HG03565 (cell line): Measurements from ENCODE around the gene UBQLN2.
"Not testable (repeated sequence)": the region's sequence is repeated elsewhere in the genome, so short reads cannot be mapped to it uniquely, and the experiment has no call there.

Source experiments
- ATAC-seq: cut with Tn5 transposase; IDR thresholded peaks from one replicate; pipeline ENCODE4 v1.9.1; 2021; ENCODE audit warnings: mild to moderate bottlenecking, moderate library complexity; ENCODE audit not compliant: unreplicated experiment

Gene UBQLN2

GRCh38 chrX:56563231-56564161 is at the start of gene UBQLN2:
Gene UBQLN2, plus strand, starts transcription at chrX:56563627. Its CDS starts 247 bp downstream, at chrX:56563874.
- ATAC-seq: peak; percentile 45

GRCh38 chrX:56519642-56520041 is 43.8 kb upstream of the UBQLN2 start:
- no peak for ATAC-seq

- not testable (repeated sequence) for ATAC-seq
Measured at GRCh38 chrX:56529482-56530007, 33.9 kb upstream of the UBQLN2 start.

- ATAC-seq: no peak
Measured at GRCh38 chrX:56530011-56530410, 33.4 kb upstream of the UBQLN2 start.

- ATAC-seq: no peak
Measured at GRCh38 chrX:56550667-56551066, 12.8 kb upstream of the UBQLN2 start.

- ATAC-seq: no peak
Measured at GRCh38 chrX:56554870-56555269, 8.6 kb upstream of the UBQLN2 start.

GRCh38 chrX:56557376-56557929 is 6.0 kb upstream of the UBQLN2 start:
- ATAC-seq: no peak

GRCh38 chrX:56564164-56564885 is 898 bp downstream of the UBQLN2 start:
- peak; percentile 8 for ATAC-seq

- ATAC-seq: peak; percentile 2
Measured at GRCh38 chrX:56564921-56565840, 1.8 kb downstream of the UBQLN2 start.

- ATAC-seq: no peak
Measured at GRCh38 chrX:56569378-56570057, 6.1 kb downstream of the UBQLN2 start.

GRCh38 chrX:56572975-56573374 is 9.5 kb downstream of the UBQLN2 start:
- no peak for ATAC-seq

- ATAC-seq: no peak
Measured at GRCh38 chrX:56574861-56575260, 11.4 kb downstream of the UBQLN2 start.

- ATAC-seq: no peak
Measured at GRCh38 chrX:56576721-56577120, 13.3 kb downstream of the UBQLN2 start.

- no peak for ATAC-seq
Measured at GRCh38 chrX:56588397-56589188, 25.2 kb downstream of the UBQLN2 start.

GRCh38 chrX:56591830-56592229 is 28.4 kb downstream of the UBQLN2 start:
- not testable (repeated sequence) for ATAC-seq

GRCh38 chrX:56600141-56600540 is 36.7 kb downstream of the UBQLN2 start:
- no peak for ATAC-seq

GRCh38 chrX:56600987-56601386 is 37.6 kb downstream of the UBQLN2 start:
- ATAC-seq: no peak

- no peak for ATAC-seq
Measured at GRCh38 chrX:56615282-56615681, 51.9 kb downstream of the UBQLN2 start.
